ENCODE data around the gene KCNH2. TPM values are rescaled to one million over a fixed set of nuclear protein-coding genes. Genes with fewer than 3 reads are reported as not detected.

Gene KCNH2
- total and polyA plus RNA-seq, 2 of the 13 experiments (the other 11 are each of a cell fraction or from before 2014, with no cell fraction given) = 0.09 to 0.11 TPM

DNA sequence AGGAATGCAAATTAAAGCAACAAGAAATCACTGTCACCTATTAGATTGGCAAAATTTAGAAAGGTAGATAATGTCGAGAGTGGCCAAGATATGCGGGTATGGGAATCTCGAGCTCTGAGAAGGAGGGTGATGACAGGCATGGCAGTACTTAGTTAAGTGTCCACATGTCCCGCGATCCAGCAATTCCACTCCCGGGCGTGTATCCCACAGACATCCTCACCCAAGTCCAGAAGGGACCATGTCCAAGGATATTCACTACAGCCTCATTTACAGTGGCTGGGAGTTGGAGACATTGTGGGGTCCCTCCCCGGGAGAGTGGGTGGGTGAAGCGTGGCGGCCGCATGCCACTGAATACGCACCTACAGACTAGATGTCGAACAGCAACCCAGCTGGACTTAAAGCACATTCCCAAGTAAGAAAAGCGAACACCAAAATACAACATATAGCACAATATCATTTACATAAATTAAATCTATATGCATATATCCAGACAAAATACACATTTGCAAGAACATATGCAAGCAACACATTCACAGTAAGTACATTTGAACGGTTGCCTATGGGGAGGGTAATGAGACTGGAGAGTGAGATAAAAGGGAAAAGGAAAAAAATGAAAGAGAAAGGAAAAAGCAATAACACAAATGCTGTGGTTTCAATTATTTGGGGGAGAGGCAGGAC is 9.9 kb downstream of the KCNH2 start:
- Histone ChIP-seq H3K4me2 (ENCODE audit: low read depth, low read length) (no peak overlapping the region), H3K4me1 (ENCODE audit: insufficient read depth, low read length) (no peaks in the 10 kb centered on the region), H3K9ac (ENCODE audit: insufficient read depth, low read depth, low read length) (no peak overlapping the region), H3K9me3 (ENCODE audit: low read length) (no peaks in the 10 kb centered on the region), H3K79me2 (ENCODE audit: insufficient read depth, low read length) (no peaks in the 10 kb centered on the region), H3K27ac (ENCODE audit: extremely low read length, insufficient read depth, low read length) (no peak overlapping the region), H3K4me3 (replicated peaks in 1 of 3; ENCODE audit: insufficient read depth in 1 of 3, low read depth in 2 of 3, low read length in 3 of 3) (no peak overlapping the region), H3K27me3 (ENCODE audit: control insufficient read depth in 1 of 2, insufficient read depth in 2 of 2, low read length in 2 of 2) (peaks cover 15 to 77% of the 10 kb centered on the region in 2 experiments), H2AFZ (ENCODE audit: low read length) (no peak overlapping the region), H4K20me1 (ENCODE audit: insufficient read depth, low read length) (0 out of 2 replicates have a peak, but pooled peaks cover under 1% of the 10 kb centered on the region), H3K36me3 (replicated peaks in 1 of 2; ENCODE audit: control insufficient read depth in 1 of 2, insufficient read depth in 2 of 2, low read length in 2 of 2) (no peaks in the 10 kb centered on the region)
- POLR2A ChIA-PET = no interaction called here
- TF ChIP-seq ZNF282 (IDR thresholded peaks at IDR 0.05; ENCODE audit: partially characterized antibody) = no peak
- TF ChIP-seq, protein P1, sequence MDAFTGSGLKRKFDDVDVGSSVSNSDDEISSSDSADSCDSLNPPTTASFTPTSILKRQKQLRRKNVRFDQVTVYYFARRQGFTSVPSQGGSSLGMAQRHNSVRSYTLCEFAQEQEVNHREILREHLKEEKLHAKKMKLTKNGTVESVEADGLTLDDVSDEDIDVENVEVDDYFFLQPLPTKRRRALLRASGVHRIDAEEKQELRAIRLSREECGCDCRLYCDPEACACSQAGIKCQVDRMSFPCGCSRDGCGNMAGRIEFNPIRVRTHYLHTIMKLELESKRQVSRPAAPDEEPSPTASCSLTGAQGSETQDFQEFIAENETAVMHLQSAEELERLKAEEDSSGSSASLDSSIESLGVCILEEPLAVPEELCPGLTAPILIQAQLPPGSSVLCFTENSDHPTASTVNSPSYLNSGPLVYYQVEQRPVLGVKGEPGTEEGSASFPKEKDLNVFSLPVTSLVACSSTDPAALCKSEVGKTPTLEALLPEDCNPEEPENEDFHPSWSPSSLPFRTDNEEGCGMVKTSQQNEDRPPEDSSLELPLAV (CRISPR knock-in tag; conservative IDR thresholded peaks at IDR 0.05; ENCODE audit: low read depth) = no peak
- no peak for TF ChIP-seq ZMYM4 (CRISPR knock-in tag; IDR thresholded peaks at IDR 0.05)
- TF ChIP-seq ZFP41 (CRISPR knock-in tag; IDR thresholded peaks at IDR 0.05; ENCODE audit: borderline replicate concordance) = no peak
- TF ChIP-seq ZNF335 (CRISPR knock-in tag; IDR thresholded peaks at IDR 0.05) = no peak
- TF ChIP-seq KDM5B (CRISPR knock-in tag; IDR thresholded peaks at IDR 0.05; ENCODE audit: borderline replicate concordance) = no peak
- no peak for TF ChIP-seq ZNF3 (CRISPR knock-in tag; IDR thresholded peaks at IDR 0.05)
- no peak for TF ChIP-seq NPAS2 (CRISPR knock-in tag; IDR thresholded peaks at IDR 0.05; ENCODE audit: borderline replicate concordance)
- TF ChIP-seq KLF16 (CRISPR knock-in tag; IDR thresholded peaks at IDR 0.05) = no peak
- no peak for TF ChIP-seq ERF (CRISPR knock-in tag; IDR thresholded peaks at IDR 0.05)
- no peak for TF ChIP-seq JUND (CRISPR knock-in tag; IDR thresholded peaks at IDR 0.05)
- TF ChIP-seq, protein P2, sequence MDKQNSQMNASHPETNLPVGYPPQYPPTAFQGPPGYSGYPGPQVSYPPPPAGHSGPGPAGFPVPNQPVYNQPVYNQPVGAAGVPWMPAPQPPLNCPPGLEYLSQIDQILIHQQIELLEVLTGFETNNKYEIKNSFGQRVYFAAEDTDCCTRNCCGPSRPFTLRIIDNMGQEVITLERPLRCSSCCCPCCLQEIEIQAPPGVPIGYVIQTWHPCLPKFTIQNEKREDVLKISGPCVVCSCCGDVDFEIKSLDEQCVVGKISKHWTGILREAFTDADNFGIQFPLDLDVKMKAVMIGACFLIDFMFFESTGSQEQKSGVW (CRISPR knock-in tag; IDR thresholded peaks at IDR 0.05; ENCODE audit: borderline replicate concordance) = no peak
- TF ChIP-seq ZNF136 (CRISPR knock-in tag; IDR thresholded peaks at IDR 0.05; ENCODE audit: low read depth) = no peak
- TF ChIP-seq, protein P3, sequence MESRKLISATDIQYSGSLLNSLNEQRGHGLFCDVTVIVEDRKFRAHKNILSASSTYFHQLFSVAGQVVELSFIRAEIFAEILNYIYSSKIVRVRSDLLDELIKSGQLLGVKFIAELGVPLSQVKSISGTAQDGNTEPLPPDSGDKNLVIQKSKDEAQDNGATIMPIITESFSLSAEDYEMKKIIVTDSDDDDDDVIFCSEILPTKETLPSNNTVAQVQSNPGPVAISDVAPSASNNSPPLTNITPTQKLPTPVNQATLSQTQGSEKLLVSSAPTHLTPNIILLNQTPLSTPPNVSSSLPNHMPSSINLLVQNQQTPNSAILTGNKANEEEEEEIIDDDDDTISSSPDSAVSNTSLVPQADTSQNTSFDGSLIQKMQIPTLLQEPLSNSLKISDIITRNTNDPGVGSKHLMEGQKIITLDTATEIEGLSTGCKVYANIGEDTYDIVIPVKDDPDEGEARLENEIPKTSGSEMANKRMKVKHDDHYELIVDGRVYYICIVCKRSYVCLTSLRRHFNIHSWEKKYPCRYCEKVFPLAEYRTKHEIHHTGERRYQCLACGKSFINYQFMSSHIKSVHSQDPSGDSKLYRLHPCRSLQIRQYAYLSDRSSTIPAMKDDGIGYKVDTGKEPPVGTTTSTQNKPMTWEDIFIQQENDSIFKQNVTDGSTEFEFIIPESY (CRISPR knock-in tag; IDR thresholded peaks at IDR 0.05) = no peak
- no peak for TF ChIP-seq GPN1 (CRISPR knock-in tag; IDR thresholded peaks at IDR 0.05; ENCODE audit: borderline replicate concordance)
- no peak for TF ChIP-seq KDM2A (CRISPR knock-in tag; IDR thresholded peaks at IDR 0.05; ENCODE audit: borderline replicate concordance, low read depth)
- no peak for TF ChIP-seq GABPB1 (CRISPR knock-in tag; IDR thresholded peaks at IDR 0.05)
- no peak for TF ChIP-seq ZNF879 (CRISPR knock-in tag; IDR thresholded peaks at IDR 0.05)
- no peak for FAIRE-seq
- no peak for DNase-seq (ENCODE audit: low spot score)
- no TSS peak for BruUV-seq (replicated peaks)
- intact Hi-C loops (cut with micrococcal nuclease; ENCODE audit: unreplicated experiment) = no loop called here
- in situ Hi-C loops (cut with HindIII; ENCODE audit: extremely low pct_ligation_motif_present, low pct_unique_long_range_greater_than_20kb) = no loop called here
- ATAC-seq = no peak
- 29% methylated on average over 15 of the region's 15 CpGs for WGBS (ENCODE audit: low lambda C conversion rate)
- CTCF ChIA-PET (ENCODE audit: low intra/inter-chr PET ratio, low total read pairs) = no interaction called here

All from HepG2 (cell line).